Astrocyte (in vitro differentiated cells and primary cell): ENCODE data around the gene ZNG1A. TPM values are rescaled to one million over a fixed set of nuclear protein-coding genes. Genes with fewer than 3 reads are reported as not detected.

ENCODE experiments used
- DNase-seq: peaks from one replicate; pipeline ENCODE4 v3.0.0-alpha.2; 2010; ENCODE audit warnings: low read depth
- FAIRE-seq: peaks from 2 replicates; lab custom pipeline; 2011; peaks lifted over from hg19 to GRCh38; lab: Jason Lieb, UNC
- H2AFZ ChIP-seq: 2 replicates; pipeline ENCODE4 v1.6.0; 2012; ENCODE audit warnings: low read depth, low read length, inconsistent platforms
- H3K27ac ChIP-seq: 2 replicates; pipeline ENCODE4 v1.5.1; 2011; ENCODE audit warnings: low read depth, low read length, inconsistent platforms
- H3K27me3 ChIP-seq: 2 replicates; pipeline ENCODE4 v1.6.0; 2011; ENCODE audit warnings: low read length, inconsistent platforms; ENCODE audit not compliant: insufficient read depth
- H3K36me3 ChIP-seq: 2 replicates; pipeline ENCODE4 v1.5.1; 2011; ENCODE audit warnings: low read length, inconsistent platforms; ENCODE audit not compliant: insufficient read depth
- H3K4me1 ChIP-seq: 2 replicates; pipeline ENCODE4 v1.5.1; 2011; ENCODE audit warnings: low read length, inconsistent platforms; ENCODE audit not compliant: insufficient read depth
- H3K4me2 ChIP-seq: 2 replicates; pipeline ENCODE4 v1.6.0; 2012; ENCODE audit warnings: low read length, inconsistent platforms
- H3K4me3 ChIP-seq: 2 replicates; pipeline ENCODE4 v1.5.1; 2011; ENCODE audit warnings: low read depth, mild to moderate bottlenecking, low read length, inconsistent platforms; ENCODE audit not compliant: insufficient read depth
- H3K79me2 ChIP-seq: 2 replicates; pipeline ENCODE4 v1.6.0; 2012; ENCODE audit warnings: mild to moderate bottlenecking, low read length, inconsistent platforms; ENCODE audit not compliant: insufficient read depth
- H3K9ac ChIP-seq: 2 replicates; pipeline ENCODE4 v1.6.0; 2012; ENCODE audit warnings: mild to moderate bottlenecking, low read length, inconsistent platforms
- H3K9me3 ChIP-seq: 2 replicates; pipeline ENCODE4 v1.5.1; 2012; ENCODE audit warnings: low read depth, mild to moderate bottlenecking, low read length, inconsistent platforms; ENCODE audit not compliant: insufficient read depth
- H4K20me1 ChIP-seq: 2 replicates; pipeline ENCODE4 v1.6.0; 2012; ENCODE audit warnings: low read length, inconsistent platforms; ENCODE audit not compliant: insufficient read depth
- H3K27ac Mint-ChIP-seq: one replicate; pipeline ENCODE4 v1.8.0; 2021; ENCODE audit warnings: mild to moderate bottlenecking, mixed read lengths; ENCODE audit not compliant: unreplicated experiment
- H3K27me3 Mint-ChIP-seq: one replicate; pipeline ENCODE4 v1.8.0; 2021; ENCODE audit warnings: low read depth, mixed read lengths; ENCODE audit not compliant: unreplicated experiment
- H3K36me3 Mint-ChIP-seq: one replicate; pipeline ENCODE4 v1.8.0; 2021; ENCODE audit warnings: low read depth, mixed read lengths; ENCODE audit not compliant: unreplicated experiment
- H3K4me1 Mint-ChIP-seq: one replicate; pipeline ENCODE4 v1.8.0; 2021; ENCODE audit warnings: low read depth, mixed read lengths; ENCODE audit not compliant: unreplicated experiment
- H3K4me3 Mint-ChIP-seq: one replicate; pipeline ENCODE4 v1.8.0; 2021; ENCODE audit warnings: mild to moderate bottlenecking, moderate library complexity, mixed read lengths; ENCODE audit not compliant: unreplicated experiment
- H3K9me3 Mint-ChIP-seq: one replicate; pipeline ENCODE4 v1.8.0; 2021; ENCODE audit warnings: mild to moderate bottlenecking, mixed read lengths; ENCODE audit not compliant: unreplicated experiment
- EZH2 ChIP-seq: IDR thresholded peaks from 2 replicates; pipeline ENCODE4 v1.6.1; 2012; ENCODE audit warnings: mild to moderate bottlenecking, low read length, inconsistent platforms; ENCODE audit not compliant: insufficient read depth
- total RNA-seq: library from RNA; stranded (reverse); gene quantifications from 2 replicates; pipeline ENCODE4 v1.2.1, GENCODE V29; 2021
- TF ChIP-seq, protein P1 (sequence below): IDR thresholded peaks from 2 replicates; pipeline ENCODE4 v1.5.1; 2011; ENCODE audit warnings: low read depth, mild to moderate bottlenecking, inconsistent platforms, low read length, moderate library complexity; ENCODE audit not compliant: insufficient read depth

Gene ZNG1A
- total RNA-seq, 1 donor from 2014 or later, result 49.4 TPM

DNA sequence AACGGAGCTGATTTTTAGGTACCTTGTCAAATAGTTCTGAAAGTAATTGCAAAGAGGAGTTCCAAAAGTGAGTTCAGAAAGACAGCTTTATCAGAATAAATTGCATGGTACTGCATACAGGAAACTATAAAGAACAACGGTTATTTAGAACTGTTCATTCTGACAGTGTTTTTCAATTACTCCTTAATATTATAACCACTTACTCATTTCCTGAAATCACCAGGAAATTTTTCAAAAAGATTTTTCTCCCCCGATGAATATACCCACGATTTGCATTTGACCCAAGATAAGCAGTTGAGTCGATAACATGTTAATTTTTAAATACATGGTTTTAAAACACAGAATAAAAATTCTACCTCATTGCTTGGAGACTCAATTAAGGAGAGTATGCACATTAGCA lies 45.2 kb upstream of the ZNG1A start:
- FAIRE-seq, result no peak
- H3K79me2 ChIP-seq, result no peaks in the 10 kb centered on the region
- H3K27ac ChIP-seq, result no peak overlapping the region
- no peak overlapping the region for H3K4me2 ChIP-seq
- H3K4me3 ChIP-seq, result no peak overlapping the region
- H3K9me3 ChIP-seq, result no peaks in the 10 kb centered on the region
- no peak overlapping the region for H3K27ac Mint-ChIP-seq
- no peak overlapping the region for H3K4me3 Mint-ChIP-seq
- no peaks in the 10 kb centered on the region for H3K9me3 Mint-ChIP-seq
- no peaks in the 10 kb centered on the region for H3K4me1 ChIP-seq
- no peak overlapping the region for H3K9ac ChIP-seq
- H3K27me3 ChIP-seq, result no peaks in the 10 kb centered on the region
- no peaks in the 10 kb centered on the region for H3K27me3 Mint-ChIP-seq
- peaks cover 2% of the 10 kb centered on the region for H3K4me1 Mint-ChIP-seq
- no peak for DNase-seq
- H2AFZ ChIP-seq, result no peak overlapping the region
- no peaks in the 10 kb centered on the region for H4K20me1 ChIP-seq
- no peaks in the 10 kb centered on the region for H3K36me3 Mint-ChIP-seq
- H3K36me3 ChIP-seq, result no peaks in the 10 kb centered on the region
- no peak for TF ChIP-seq EZH2
- TF ChIP-seq, protein P1, sequence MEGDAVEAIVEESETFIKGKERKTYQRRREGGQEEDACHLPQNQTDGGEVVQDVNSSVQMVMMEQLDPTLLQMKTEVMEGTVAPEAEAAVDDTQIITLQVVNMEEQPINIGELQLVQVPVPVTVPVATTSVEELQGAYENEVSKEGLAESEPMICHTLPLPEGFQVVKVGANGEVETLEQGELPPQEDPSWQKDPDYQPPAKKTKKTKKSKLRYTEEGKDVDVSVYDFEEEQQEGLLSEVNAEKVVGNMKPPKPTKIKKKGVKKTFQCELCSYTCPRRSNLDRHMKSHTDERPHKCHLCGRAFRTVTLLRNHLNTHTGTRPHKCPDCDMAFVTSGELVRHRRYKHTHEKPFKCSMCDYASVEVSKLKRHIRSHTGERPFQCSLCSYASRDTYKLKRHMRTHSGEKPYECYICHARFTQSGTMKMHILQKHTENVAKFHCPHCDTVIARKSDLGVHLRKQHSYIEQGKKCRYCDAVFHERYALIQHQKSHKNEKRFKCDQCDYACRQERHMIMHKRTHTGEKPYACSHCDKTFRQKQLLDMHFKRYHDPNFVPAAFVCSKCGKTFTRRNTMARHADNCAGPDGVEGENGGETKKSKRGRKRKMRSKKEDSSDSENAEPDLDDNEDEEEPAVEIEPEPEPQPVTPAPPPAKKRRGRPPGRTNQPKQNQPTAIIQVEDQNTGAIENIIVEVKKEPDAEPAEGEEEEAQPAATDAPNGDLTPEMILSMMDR, result no peak

DNA sequence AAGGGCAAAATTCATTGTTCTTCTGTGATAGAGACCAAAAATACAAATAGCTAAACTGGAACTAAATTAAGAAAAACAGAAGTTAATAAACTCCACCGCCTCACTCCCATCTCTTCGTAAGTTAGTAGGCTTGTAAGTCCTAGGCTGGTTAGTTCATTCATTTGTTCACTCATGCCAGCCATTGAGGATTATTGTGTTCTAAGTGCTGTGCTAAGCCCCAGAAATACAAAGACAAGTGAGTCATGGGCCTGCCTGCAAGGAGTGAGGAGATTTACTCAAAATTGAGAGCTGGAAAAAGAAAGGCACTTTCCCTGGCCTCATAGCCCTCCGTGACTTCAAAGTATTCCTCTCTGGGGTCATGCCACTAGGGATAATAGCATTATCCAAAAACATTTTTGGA lies 44.3 kb upstream of the ZNG1A start:
- Mint-ChIP-seq H3K4me3 (no peak overlapping the region), H3K27me3 (no peaks in the 10 kb centered on the region), H3K27ac (no peak overlapping the region), H3K9me3 (no peaks in the 10 kb centered on the region), H3K36me3 (no peaks in the 10 kb centered on the region), H3K4me1 (peaks cover 2% of the 10 kb centered on the region)
- Histone ChIP-seq H3K27me3 (no peaks in the 10 kb centered on the region), H3K4me1 (no peaks in the 10 kb centered on the region), H3K4me2 (no peak overlapping the region), H3K9ac (no peak overlapping the region), H3K27ac (no peak overlapping the region), H3K4me3 (no peak overlapping the region), H3K79me2 (no peaks in the 10 kb centered on the region), H3K9me3 (no peaks in the 10 kb centered on the region), H4K20me1 (no peaks in the 10 kb centered on the region), H3K36me3 (no peaks in the 10 kb centered on the region), H2AFZ (no peak overlapping the region)
- FAIRE-seq (no peak), DNase-seq (no peak)
- TF ChIP-seq, protein P1, result no peak
- TF ChIP-seq EZH2, result no peak

DNA sequence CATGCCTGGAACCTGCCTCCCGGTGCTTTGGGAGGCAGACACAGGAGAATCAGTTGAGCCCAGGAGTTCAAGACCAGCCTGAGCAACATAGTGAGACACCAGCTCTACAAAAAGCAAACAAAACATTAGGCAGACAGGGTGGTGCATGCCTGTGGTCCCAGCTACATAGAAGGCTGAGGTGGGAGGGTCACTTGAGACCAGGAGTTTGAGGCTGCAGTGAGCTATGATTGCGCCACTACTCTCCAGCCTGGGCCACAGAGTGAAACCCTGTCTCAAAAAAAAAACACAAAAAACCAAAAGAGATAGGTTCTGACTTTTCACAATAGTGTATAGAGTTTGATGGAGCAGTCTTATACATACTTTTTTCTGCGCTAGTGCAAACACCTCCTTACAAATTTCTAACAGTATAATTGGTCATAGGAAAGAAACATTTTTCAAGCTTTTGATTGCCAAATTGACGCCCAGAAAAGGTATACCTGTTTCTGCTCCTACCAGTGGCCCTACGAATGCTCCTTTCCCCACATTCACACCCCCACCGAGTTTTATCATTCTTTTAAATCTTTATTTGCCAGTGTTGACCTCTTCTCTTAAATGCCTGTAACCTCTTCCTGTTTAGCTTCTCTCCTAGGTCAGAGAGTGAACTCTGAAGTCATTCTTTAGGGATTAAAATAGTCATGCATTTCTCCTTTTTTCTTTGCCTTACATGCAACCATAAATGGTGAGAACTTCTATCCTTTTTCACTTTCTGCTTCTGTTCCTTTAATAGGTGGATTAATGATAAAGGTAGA lies 43.3 kb upstream of the ZNG1A start:
- Histone ChIP-seq H3K27me3 (no peaks in the 10 kb centered on the region), H3K36me3 (no peaks in the 10 kb centered on the region), H3K27ac (no peak overlapping the region), H3K4me1 (no peaks in the 10 kb centered on the region), H3K4me2 (no peak overlapping the region), H2AFZ (no peak overlapping the region), H3K4me3 (no peak overlapping the region), H4K20me1 (no peaks in the 10 kb centered on the region), H3K9ac (no peak overlapping the region), H3K79me2 (no peaks in the 10 kb centered on the region), H3K9me3 (no peaks in the 10 kb centered on the region)
- H3K9me3 Mint-ChIP-seq, result no peaks in the 10 kb centered on the region
- H3K27me3 Mint-ChIP-seq, result peaks cover 3% of the 10 kb centered on the region
- H3K36me3 Mint-ChIP-seq, result no peaks in the 10 kb centered on the region
- no peak overlapping the region for H3K27ac Mint-ChIP-seq
- peaks cover 2% of the 10 kb centered on the region for H3K4me1 Mint-ChIP-seq
- H3K4me3 Mint-ChIP-seq, result no peak overlapping the region
- FAIRE-seq, result no peak
- no peak for DNase-seq
- TF ChIP-seq, protein P1, result no peak
- no peak for TF ChIP-seq EZH2
